BLaER1 treated with 17β-estradiol and CSF1 and Interleukin-3, amounts not matched to agents 10 nM and 100 nM (cell line): ENCODE measurements around the gene SMARCA4.

Experiments used
- H3K27ac ChIP-seq, 11 experiments: shearing (Covaris generic); formaldehyde crosslinking; 2 replicates each; pipeline ENCODE4 v1.8.1; 2022
- H3K27me3 ChIP-seq, 11 experiments: shearing (Covaris generic); formaldehyde crosslinking; 2 replicates each; pipeline ENCODE4 v1.8.1; 2022
- H3K36me3 ChIP-seq, 11 experiments: shearing (Covaris generic); formaldehyde crosslinking; 2 replicates each; pipeline ENCODE4 v1.8.1; 2022
- H3K4me1 ChIP-seq, 10 experiments: shearing (Covaris generic); formaldehyde crosslinking; 2 replicates each; pipeline ENCODE4 v1.8.1; 2022
- H3K4me2 ChIP-seq, 11 experiments: shearing (Covaris generic); formaldehyde crosslinking; 2 replicates each; pipeline ENCODE4 v1.8.1; 2022
- H3K4me3 ChIP-seq, 10 experiments: shearing (Covaris generic); formaldehyde crosslinking; 2 replicates each; pipeline ENCODE4 v1.8.1; 2022
- H3K9ac ChIP-seq, 11 experiments: shearing (Covaris generic); formaldehyde crosslinking; 2 replicates each; pipeline ENCODE4 v1.8.1; 2022
- H3K9me3 ChIP-seq, 11 experiments: shearing (Covaris generic); formaldehyde crosslinking; replicated peaks in 1 of 11; 2 replicates each; pipeline ENCODE4 v1.8.1; 2022
- H4K20me1 ChIP-seq, 11 experiments: shearing (Covaris generic); formaldehyde crosslinking; 2 replicates each; pipeline ENCODE4 v1.8.1; 2022
- Cebpa-rat ChIP-seq, 11 experiments: shearing (Covaris generic); IDR thresholded peaks; 2 replicates each; pipeline ENCODE4 v1.8.1; 2022

The SMARCA4 gene

GRCh38 chr19:11019262-11019661 lies 58.4 kb downstream of the SMARCA4 start:
- no peak for TF ChIP-seq Cebpa-rat (IDR thresholded peaks at IDR 0.05)
- H3K36me3 ChIP-seq = peaks cover 90 to 100% (median 99%) of the 10 kb centered on the region in 11 experiments
- no peak overlapping the region; a peak in 1 of 20 replicates for H3K4me3 ChIP-seq
- H3K4me1 ChIP-seq = peaks cover 24 to 99% (median 95%) of the 10 kb centered on the region in 10 experiments; a peak in 19 of 20 replicates
- peaks cover 29 to 100% (median 100%) of the 10 kb centered on the region in 11 experiments; a peak in 21 of 22 replicates for H4K20me1 ChIP-seq
- peak overlapping the region in 1 of 11 experiments; percentile 31; a peak in 2 of 22 replicates for H3K27ac ChIP-seq
- H3K9me3 ChIP-seq = peaks cover 0 to 10% (median 0%) of the 10 kb centered on the region in 11 experiments; a peak in 2 of 22 replicates
- H3K4me2 ChIP-seq = peak overlapping the region in 8 of 11 experiments; percentile 62 to 87 (median 78); a peak in 14 of 22 replicates
- peak overlapping the region in 3 of 11 experiments; percentile 9 to 43 (median 10); a peak in 3 of 22 replicates for H3K9ac ChIP-seq
- H3K27me3 ChIP-seq = no peaks in the 10 kb centered on the region

- peaks cover 29 to 99% (median 96%) of the 10 kb centered on the region in 10 experiments for H3K4me1 ChIP-seq
- peaks cover 29 to 99% (median 99%) of the 10 kb centered on the region in 11 experiments; a peak in 21 of 22 replicates for H4K20me1 ChIP-seq
- H3K4me2 ChIP-seq = peak overlapping the region in 9 of 11 experiments; percentile 55 to 87 (median 78); a peak in 18 of 22 replicates
- peaks cover 0 to 7% (median 0%) of the 10 kb centered on the region in 11 experiments; a peak in 1 of 22 replicates for H3K9me3 ChIP-seq
- H3K36me3 ChIP-seq = peaks cover 89 to 100% (median 98%) of the 10 kb centered on the region in 11 experiments
- no peak for TF ChIP-seq Cebpa-rat (IDR thresholded peaks at IDR 0.05)
- H3K27ac ChIP-seq = peak overlapping the region in 2 of 11 experiments; percentile 31; a peak in 4 of 22 replicates
- H3K27me3 ChIP-seq = no peaks in the 10 kb centered on the region
- peak overlapping the region in 5 of 11 experiments; percentile 4 to 45 (median 29); a peak in 7 of 22 replicates for H3K9ac ChIP-seq
- H3K4me3 ChIP-seq = no peak overlapping the region; a peak in 1 of 20 replicates
Observed at GRCh38 chr19:11019824-11020223, 59.0 kb downstream of the SMARCA4 start.

- H3K27ac ChIP-seq = peak overlapping the region in 4 of 11 experiments; percentile 20 to 59 (median 42); a peak in 6 of 22 replicates
- no peaks in the 10 kb centered on the region for H3K27me3 ChIP-seq
- no peak for TF ChIP-seq Cebpa-rat (IDR thresholded peaks at IDR 0.05)
- H3K9ac ChIP-seq = peak overlapping the region in 7 of 11 experiments; percentile 1 to 56 (median 29); a peak in 10 of 22 replicates
- peaks cover 88 to 100% (median 98%) of the 10 kb centered on the region in 11 experiments for H3K36me3 ChIP-seq
- H3K4me2 ChIP-seq = peak overlapping the region; percentile 3 to 87 (median 76); a peak in 19 of 22 replicates
- peak overlapping the region in 1 of 10 experiments; percentile 3; a peak in 1 of 20 replicates for H3K4me3 ChIP-seq
- H3K4me1 ChIP-seq = peaks cover 29 to 93% (median 90%) of the 10 kb centered on the region in 10 experiments
- peaks cover 29 to 99% (median 95%) of the 10 kb centered on the region in 11 experiments; a peak in 21 of 22 replicates for H4K20me1 ChIP-seq
- H3K9me3 ChIP-seq = 0 out of 22 replicates have a peak, but pooled peaks cover 0 to 1% (median 0%) of the 10 kb centered on the region in 11 experiments
Observed at GRCh38 chr19:11020423-11020822, 59.6 kb downstream of the SMARCA4 start.

GRCh38 chr19:11020982-11021759 lies 60.3 kb downstream of the SMARCA4 start:
- H3K9ac ChIP-seq = peak overlapping the region in 8 of 11 experiments; percentile 1 to 56 (median 34); a peak in 10 of 22 replicates
- peak overlapping the region; percentile 3 to 87 (median 76); a peak in 21 of 22 replicates for H3K4me2 ChIP-seq
- H4K20me1 ChIP-seq = peaks cover 29 to 99% (median 95%) of the 10 kb centered on the region in 11 experiments; a peak in 21 of 22 replicates
- peaks cover 88 to 100% (median 98%) of the 10 kb centered on the region in 11 experiments for H3K36me3 ChIP-seq
- H3K4me3 ChIP-seq = peak overlapping the region in 2 of 10 experiments; percentile 3 to 9; a peak in 3 of 20 replicates
- H3K9me3 ChIP-seq = no peaks in the 10 kb centered on the region
- no peak for TF ChIP-seq Cebpa-rat (IDR thresholded peaks at IDR 0.05)
- H3K27ac ChIP-seq = peak overlapping the region in 5 of 11 experiments; percentile 20 to 59 (median 38); a peak in 8 of 22 replicates
- no peaks in the 10 kb centered on the region for H3K27me3 ChIP-seq
- peaks cover 29 to 85% (median 82%) of the 10 kb centered on the region in 10 experiments for H3K4me1 ChIP-seq

GRCh38 chr19:11021760-11022144 lies 60.9 kb downstream of the SMARCA4 start:
- Histone ChIP-seq H3K27ac (peak overlapping the region in 4 of 11 experiments; percentile 31 to 59 (median 42); a peak in 7 of 22 replicates), H3K4me1 (peaks cover 29 to 80% (median 77%) of the 10 kb centered on the region in 10 experiments), H3K36me3 (peaks cover 88 to 100% (median 98%) of the 10 kb centered on the region in 11 experiments), H3K4me3 (peak overlapping the region in 1 of 10 experiments; percentile 9; a peak in 1 of 20 replicates), H3K9ac (peak overlapping the region in 4 of 11 experiments; percentile 38 to 56 (median 51); a peak in 2 of 22 replicates), H4K20me1 (peaks cover 29 to 99% (median 93%) of the 10 kb centered on the region in 11 experiments; a peak in 21 of 22 replicates), H3K27me3 (no peaks in the 10 kb centered on the region), H3K4me2 (peak overlapping the region; percentile 3 to 87 (median 76); a peak in 20 of 22 replicates), H3K9me3 (no peaks in the 10 kb centered on the region)
- TF ChIP-seq Cebpa-rat (IDR thresholded peaks at IDR 0.05) = no peak

- H3K36me3 ChIP-seq = peaks cover 88 to 100% (median 98%) of the 10 kb centered on the region in 11 experiments
- H4K20me1 ChIP-seq = peaks cover 22 to 99% (median 93%) of the 10 kb centered on the region in 11 experiments; a peak in 21 of 22 replicates
- TF ChIP-seq Cebpa-rat (IDR thresholded peaks at IDR 0.05) = no peak
- no peaks in the 10 kb centered on the region for H3K27me3 ChIP-seq
- no peak overlapping the region for H3K4me3 ChIP-seq
- H3K27ac ChIP-seq = peak overlapping the region in 3 of 11 experiments; percentile 33 to 62 (median 61); a peak in 4 of 22 replicates
- H3K9me3 ChIP-seq = no peaks in the 10 kb centered on the region
- peaks cover 23 to 78% (median 71%) of the 10 kb centered on the region in 10 experiments for H3K4me1 ChIP-seq
- H3K4me2 ChIP-seq = peak overlapping the region in 7 of 11 experiments; percentile 2 to 87 (median 78); a peak in 11 of 22 replicates
- H3K9ac ChIP-seq = peak overlapping the region in 4 of 11 experiments; percentile 30 to 50 (median 43); a peak in 4 of 22 replicates
Observed at GRCh38 chr19:11023016-11023415, 62.2 kb downstream of the SMARCA4 start.

GRCh38 chr19:11023710-11024109 lies 62.9 kb downstream of the SMARCA4 start:
- Histone ChIP-seq H4K20me1 (peaks cover 16 to 99% (median 93%) of the 10 kb centered on the region in 11 experiments; a peak in 21 of 22 replicates), H3K36me3 (peaks cover 88 to 100% (median 98%) of the 10 kb centered on the region in 11 experiments), H3K4me2 (peak overlapping the region in 7 of 11 experiments; percentile 2 to 87 (median 78); a peak in 8 of 22 replicates), H3K27me3 (no peaks in the 10 kb centered on the region), H3K4me3 (no peak overlapping the region), H3K27ac (peak overlapping the region in 3 of 11 experiments; percentile 20 to 62 (median 33); a peak in 4 of 22 replicates), H3K9ac (peak overlapping the region in 4 of 11 experiments; percentile 17 to 50 (median 25); a peak in 5 of 22 replicates), H3K4me1 (peaks cover 30 to 78% (median 71%) of the 10 kb centered on the region in 10 experiments), H3K9me3 (no peaks in the 10 kb centered on the region)
- no peak for TF ChIP-seq Cebpa-rat (IDR thresholded peaks at IDR 0.05)

GRCh38 chr19:11024259-11024658 lies 63.4 kb downstream of the SMARCA4 start:
- no peaks in the 10 kb centered on the region for H3K9me3 ChIP-seq
- H3K27me3 ChIP-seq = no peaks in the 10 kb centered on the region
- peak overlapping the region in 1 of 11 experiments; percentile 62; a peak in 1 of 22 replicates for H3K27ac ChIP-seq
- no peak for TF ChIP-seq Cebpa-rat (IDR thresholded peaks at IDR 0.05)
- peak overlapping the region in 4 of 11 experiments; percentile 2 to 78 (median 22); a peak in 4 of 22 replicates for H3K4me2 ChIP-seq
- peaks cover 36 to 78% (median 71%) of the 10 kb centered on the region in 10 experiments for H3K4me1 ChIP-seq
- H3K36me3 ChIP-seq = peaks cover 88 to 100% (median 98%) of the 10 kb centered on the region in 11 experiments
- H3K4me3 ChIP-seq = no peak overlapping the region
- peaks cover 17 to 99% (median 93%) of the 10 kb centered on the region in 11 experiments; a peak in 21 of 22 replicates for H4K20me1 ChIP-seq
- no peak overlapping the region for H3K9ac ChIP-seq
